ENCODE data around the gene EIF3A.
"Not testable (repeated sequence)": the region's sequence is repeated elsewhere in the genome, so short reads cannot be mapped to it uniquely, and the experiment has no call there.

The EIF3A gene

GRCh38 chr10:119101366-119102098 lies 20.9 kb upstream of the EIF3A start:
- FAIRE-seq, result no peak

- no peak for FAIRE-seq
Measured at GRCh38 chr10:119100434-119101238, 20.0 kb upstream of the EIF3A start.

GRCh38 chr10:119098576-119098975 lies 18.0 kb upstream of the EIF3A start:
- no peak for FAIRE-seq

GRCh38 chr10:119096641-119097415 lies 16.2 kb upstream of the EIF3A start:
- FAIRE-seq, result not testable (repeated sequence)

- FAIRE-seq, result no peak
Measured at GRCh38 chr10:119095640-119096039, 15.0 kb upstream of the EIF3A start.

- no peak for FAIRE-seq
Measured at GRCh38 chr10:119090968-119091367, 10.4 kb upstream of the EIF3A start.

- no peak for FAIRE-seq
Measured at GRCh38 chr10:119090026-119090795, 9.6 kb upstream of the EIF3A start.

- no peak for FAIRE-seq
Measured at GRCh38 chr10:119087271-119087882, 6.8 kb upstream of the EIF3A start.

- FAIRE-seq, result no peak
Measured at GRCh38 chr10:119084896-119085295, 4.3 kb upstream of the EIF3A start.

- no peak for FAIRE-seq
Measured at GRCh38 chr10:119079599-119080520, 757 bp downstream of the EIF3A start.

GRCh38 chr10:119078422-119079179 lies 2.0 kb downstream of the EIF3A start:
- no peak for FAIRE-seq

- no peak for FAIRE-seq
Measured at GRCh38 chr10:119073584-119073983, 7.0 kb downstream of the EIF3A start.

GRCh38 chr10:119070395-119071165 lies 10.0 kb downstream of the EIF3A start:
- no peak for FAIRE-seq

GRCh38 chr10:119061926-119062325 lies 18.7 kb downstream of the EIF3A start:
- no peak for FAIRE-seq

- FAIRE-seq, result no peak
Measured at GRCh38 chr10:119061352-119061751, 19.3 kb downstream of the EIF3A start.

- FAIRE-seq, result no peak
Measured at GRCh38 chr10:119060107-119060506, 20.5 kb downstream of the EIF3A start.

GRCh38 chr10:119059557-119059956 lies 21.1 kb downstream of the EIF3A start:
- FAIRE-seq, result no peak

GRCh38 chr10:119058010-119058409 lies 22.6 kb downstream of the EIF3A start:
- no peak for FAIRE-seq

- FAIRE-seq, result no peak
Measured at GRCh38 chr10:119055472-119055871, 25.1 kb downstream of the EIF3A start.
